ES-I3 (cell line): ENCODE data around the gene RCSD1.

Source experiments
- H3K36me3 ChIP-seq: 2 replicates; pipeline ENCODE4 v1.6.1; 2013; ENCODE audit warnings: mild to moderate bottlenecking, low read length, control low read depth, moderate library complexity; ENCODE audit not compliant: insufficient read depth
- H3K4me1 ChIP-seq: 2 replicates; pipeline ENCODE4 v1.6.1; 2013; ENCODE audit warnings: mild to moderate bottlenecking, control low read depth, low read length; ENCODE audit not compliant: insufficient read depth
- H3K9ac ChIP-seq: 2 replicates; pipeline ENCODE4 v1.6.1; 2013; ENCODE audit warnings: low read depth, mild to moderate bottlenecking, low read length, moderate library complexity
- H3K9me3 ChIP-seq: 2 replicates; pipeline ENCODE4 v1.6.1; 2013; ENCODE audit warnings: mild to moderate bottlenecking, low read length, moderate library complexity; ENCODE audit not compliant: control insufficient read depth, insufficient read depth

The RCSD1 gene

GRCh38 chr1:167693425-167694045 is 63.5 kb downstream of the RCSD1 start:
- H3K36me3 ChIP-seq = no peaks in the 10 kb centered on the region

GRCh38 chr1:167694691-167695090 is 64.7 kb downstream of the RCSD1 start:
- Histone ChIP-seq H3K9ac (no peak overlapping the region), H3K36me3 (no peaks in the 10 kb centered on the region), H3K9me3 (no peaks in the 10 kb centered on the region), H3K4me1 (no peaks in the 10 kb centered on the region; the same call in 1 of the 2 replicates)

More at GRCh38 chr1:167693425-167694045, 63.5 kb downstream of the RCSD1 start:
- Histone ChIP-seq H3K9me3 (no peaks in the 10 kb centered on the region), H3K9ac (no peak overlapping the region), H3K4me1 (no peaks in the 10 kb centered on the region; the same call in 1 of the 2 replicates)

- Histone ChIP-seq H3K9me3 (no peaks in the 10 kb centered on the region), H3K9ac (no peak overlapping the region)
These were observed 65.1 kb downstream of the RCSD1 start for GRCh38 chr1:167695147-167695546.

GRCh38 chr1:167695756-167696561 is 65.9 kb downstream of the RCSD1 start:
- no peaks in the 10 kb centered on the region; the same call in 1 of the 2 replicates for H3K4me1 ChIP-seq
- H3K36me3 ChIP-seq = no peaks in the 10 kb centered on the region
- H3K9me3 ChIP-seq = no peaks in the 10 kb centered on the region
- H3K9ac ChIP-seq = no peak overlapping the region

More at GRCh38 chr1:167695147-167695546, 65.1 kb downstream of the RCSD1 start:
- no peaks in the 10 kb centered on the region for H3K36me3 ChIP-seq
- no peaks in the 10 kb centered on the region; the same call in 1 of the 2 replicates for H3K4me1 ChIP-seq

- Histone ChIP-seq H3K4me1 (no peaks in the 10 kb centered on the region; the same call in 1 of the 2 replicates), H3K36me3 (no peaks in the 10 kb centered on the region), H3K9me3 (no peaks in the 10 kb centered on the region), H3K9ac (no peak overlapping the region)
These were observed 67.7 kb downstream of the RCSD1 start for GRCh38 chr1:167697667-167698141.

GRCh38 chr1:167698313-167698712 is 68.3 kb downstream of the RCSD1 start:
- Histone ChIP-seq H3K9me3 (no peaks in the 10 kb centered on the region), H3K4me1 (no peaks in the 10 kb centered on the region; the same call in 1 of the 2 replicates), H3K36me3 (no peaks in the 10 kb centered on the region), H3K9ac (no peak overlapping the region)

- Histone ChIP-seq H3K9ac (no peak overlapping the region), H3K9me3 (no peaks in the 10 kb centered on the region), H3K36me3 (no peaks in the 10 kb centered on the region), H3K4me1 (peaks cover 7% of the 10 kb centered on the region; the same call in 1 of the 2 replicates)
These were observed 71.5 kb downstream of the RCSD1 start for GRCh38 chr1:167701510-167701909.

GRCh38 chr1:167703557-167703956 is 73.5 kb downstream of the RCSD1 start:
- Histone ChIP-seq H3K36me3 (no peaks in the 10 kb centered on the region), H3K9ac (no peak overlapping the region), H3K4me1 (peaks cover 7% of the 10 kb centered on the region; the same call in 1 of the 2 replicates), H3K9me3 (no peaks in the 10 kb centered on the region)

GRCh38 chr1:167704715-167705114 is 74.7 kb downstream of the RCSD1 start:
- Histone ChIP-seq H3K36me3 (no peaks in the 10 kb centered on the region), H3K9me3 (no peaks in the 10 kb centered on the region), H3K4me1 (peaks cover 10% of the 10 kb centered on the region), H3K9ac (no peak overlapping the region)

- H3K9ac ChIP-seq = no peak overlapping the region
- no peaks in the 10 kb centered on the region for H3K9me3 ChIP-seq
- H3K4me1 ChIP-seq = peaks cover 10% of the 10 kb centered on the region
- no peaks in the 10 kb centered on the region for H3K36me3 ChIP-seq
These were observed 75.2 kb downstream of the RCSD1 start for GRCh38 chr1:167705250-167705649.

GRCh38 chr1:167706363-167706762 is 76.3 kb downstream of the RCSD1 start:
- Histone ChIP-seq H3K4me1 (peaks cover 10% of the 10 kb centered on the region), H3K9me3 (no peaks in the 10 kb centered on the region), H3K9ac (no peak overlapping the region), H3K36me3 (no peaks in the 10 kb centered on the region)

GRCh38 chr1:167706931-167707877 is 77.2 kb downstream of the RCSD1 start:
- H3K9ac ChIP-seq = no peak overlapping the region
- no peaks in the 10 kb centered on the region for H3K36me3 ChIP-seq
- H3K4me1 ChIP-seq = peaks cover 10% of the 10 kb centered on the region
- no peaks in the 10 kb centered on the region for H3K9me3 ChIP-seq

- Histone ChIP-seq H3K9me3 (no peaks in the 10 kb centered on the region), H3K4me1 (peaks cover 10% of the 10 kb centered on the region), H3K9ac (no peak overlapping the region), H3K36me3 (no peaks in the 10 kb centered on the region)
These were observed 77.9 kb downstream of the RCSD1 start for GRCh38 chr1:167707942-167708341.

- H3K36me3 ChIP-seq = no peaks in the 10 kb centered on the region
- H3K9ac ChIP-seq = no peak overlapping the region
- H3K9me3 ChIP-seq = no peaks in the 10 kb centered on the region
- peaks cover 10% of the 10 kb centered on the region for H3K4me1 ChIP-seq
These were observed 78.9 kb downstream of the RCSD1 start for GRCh38 chr1:167708940-167709389.
